ENCODE measurements around the gene SPATA18.
A peak's percentile ranks its signal among the peaks of the same experiment; 100 is the strongest.

The SPATA18 gene, protein sequence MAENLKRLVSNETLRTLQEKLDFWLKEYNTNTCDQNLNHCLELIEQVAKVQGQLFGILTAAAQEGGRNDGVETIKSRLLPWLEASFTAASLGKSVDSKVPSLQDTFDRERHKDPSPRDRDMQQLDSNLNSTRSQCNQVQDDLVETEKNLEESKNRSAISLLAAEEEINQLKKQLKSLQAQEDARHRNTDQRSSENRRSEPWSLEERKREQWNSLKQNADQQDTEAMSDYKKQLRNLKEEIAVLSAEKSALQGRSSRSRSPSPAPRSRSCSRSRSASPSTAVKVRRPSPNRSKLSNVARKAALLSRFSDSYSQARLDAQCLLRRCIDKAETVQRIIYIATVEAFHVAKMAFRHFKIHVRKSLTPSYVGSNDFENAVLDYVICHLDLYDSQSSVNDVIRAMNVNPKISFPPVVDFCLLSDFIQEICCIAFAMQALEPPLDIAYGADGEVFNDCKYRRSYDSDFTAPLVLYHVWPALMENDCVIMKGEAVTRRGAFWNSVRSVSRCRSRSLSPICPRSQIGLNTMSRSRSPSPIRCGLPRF

DNA sequence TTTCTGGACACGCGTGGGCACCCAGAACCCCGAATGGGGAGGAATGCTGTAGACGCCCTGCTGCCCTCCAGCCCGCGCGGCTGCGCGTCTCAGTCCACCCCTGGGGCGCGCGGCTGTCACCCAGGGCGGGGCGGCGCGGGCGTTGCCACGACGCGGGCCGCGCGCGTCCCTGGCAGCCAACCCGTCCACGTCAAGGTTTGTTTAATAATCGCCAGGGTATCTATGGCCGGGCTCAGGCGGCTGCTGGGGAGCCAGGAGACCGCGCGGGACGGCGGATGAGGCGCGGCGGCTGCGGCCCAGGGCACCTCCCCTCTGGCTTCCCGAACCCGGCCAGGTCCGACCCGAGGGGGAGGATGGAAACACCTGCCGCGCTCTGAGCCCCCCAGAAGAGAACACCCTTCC lies at the start of gene SPATA18:
TSS of gene SPATA18 (plus strand) at position 92 of the 402 bp plus-strand sequence. CDS start 401 bp downstream, outside the sequence.
- H3K4me1 Mint-ChIP-seq = peaks cover 15% of the 10 kb centered on the region
- H3K36me3 Mint-ChIP-seq = no peaks in the 10 kb centered on the region
- no peak within 1 kb of the TSS for H3K27ac Mint-ChIP-seq
- peak within 1 kb of the TSS; percentile 72 for H3K4me3 Mint-ChIP-seq
- CTCF ChIA-PET = no interaction called here
- DNase-seq = peak; percentile 20
- H3K27me3 Mint-ChIP-seq = peaks cover 73% of the 10 kb centered on the region
- H3K9me3 Mint-ChIP-seq = no peaks in the 10 kb centered on the region

DNA sequence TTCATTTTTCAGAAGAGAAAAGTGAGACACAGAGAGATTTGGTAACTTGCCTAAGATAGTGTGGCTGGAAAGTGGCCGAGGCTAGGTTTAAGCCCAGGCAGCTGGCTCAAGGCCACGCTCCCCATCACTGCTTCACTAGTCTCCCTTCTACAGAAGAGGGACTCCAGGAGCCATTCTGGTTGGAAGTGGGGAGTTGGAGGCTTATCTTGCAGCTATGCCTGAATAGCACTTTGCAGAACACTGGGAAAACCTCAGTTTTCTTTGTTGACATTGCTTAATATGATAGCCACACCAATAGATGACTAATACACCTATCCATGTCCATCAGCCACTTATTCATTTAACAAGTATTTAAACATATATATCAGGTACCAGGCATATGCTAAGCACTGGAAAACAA lies 49.5 kb upstream of the SPATA18 start:
- Mint-ChIP-seq H3K4me1 (no peaks in the 10 kb centered on the region), H3K36me3 (no peaks in the 10 kb centered on the region), H3K9me3 (no peaks in the 10 kb centered on the region), H3K27me3 (no peaks in the 10 kb centered on the region), H3K27ac (no peak overlapping the region), H3K4me3 (no peak overlapping the region)
- DNase-seq = no peak
- CTCF ChIA-PET = no interaction called here

DNA sequence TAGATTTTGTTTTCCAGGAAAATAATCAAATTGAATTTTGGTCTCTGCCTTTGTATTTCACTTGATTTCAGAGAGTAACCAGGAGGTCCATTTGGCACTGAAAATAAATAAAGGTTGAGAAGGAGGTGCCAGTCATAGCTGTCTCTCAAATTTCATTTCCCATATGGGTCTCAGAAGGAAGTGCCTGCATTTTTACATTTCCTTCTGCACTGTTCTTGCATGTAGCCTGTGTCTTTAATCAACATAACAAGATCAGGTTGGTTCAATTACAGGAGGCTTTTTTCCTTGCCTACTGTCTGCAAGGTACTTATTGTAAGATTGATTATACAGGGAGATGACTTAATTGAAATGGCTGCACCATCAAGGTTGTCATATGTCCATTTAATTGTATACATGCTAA lies 46.7 kb upstream of the SPATA18 start:
- no peaks in the 10 kb centered on the region for H3K36me3 Mint-ChIP-seq
- H3K27me3 Mint-ChIP-seq = no peaks in the 10 kb centered on the region
- H3K4me3 Mint-ChIP-seq = no peak overlapping the region
- H3K27ac Mint-ChIP-seq = no peak overlapping the region
- H3K9me3 Mint-ChIP-seq = no peaks in the 10 kb centered on the region
- no peak for DNase-seq
- no peaks in the 10 kb centered on the region for H3K4me1 Mint-ChIP-seq
- CTCF ChIA-PET = no interaction called here

DNA sequence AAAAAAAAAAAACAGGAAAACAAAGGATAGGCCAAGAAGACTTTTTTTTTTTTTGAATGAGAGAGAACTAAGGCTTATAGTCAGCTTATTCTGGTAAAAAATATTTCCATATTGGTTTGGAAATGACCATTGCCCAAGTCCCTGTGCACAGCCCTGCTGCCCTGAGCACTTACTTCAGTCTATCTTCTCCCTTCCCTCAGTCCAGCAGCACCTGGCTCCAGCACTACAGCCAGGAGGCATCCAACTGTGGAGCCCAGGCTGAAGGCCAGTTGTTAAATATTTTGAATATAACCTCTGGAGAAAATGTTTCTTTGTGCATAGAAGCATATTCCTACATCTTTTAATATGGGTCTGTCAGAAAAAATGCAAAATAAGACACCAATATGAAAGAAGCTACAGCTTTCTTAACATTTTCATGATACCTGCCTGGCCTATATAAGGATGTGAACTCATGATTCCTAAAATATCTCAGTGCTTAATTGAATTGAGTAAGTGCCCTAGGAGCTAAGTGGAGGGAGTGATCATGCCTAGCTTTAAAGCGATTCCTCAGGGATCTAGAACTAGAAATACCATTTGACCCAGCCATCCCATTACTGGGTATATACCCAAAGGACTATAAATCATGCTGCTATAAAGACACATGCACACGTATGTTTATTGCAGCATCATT lies 45.4 kb upstream of the SPATA18 start:
- CTCF ChIA-PET = no interaction called here
- no peaks in the 10 kb centered on the region for H3K36me3 Mint-ChIP-seq
- no peak overlapping the region for H3K4me3 Mint-ChIP-seq

DNA sequence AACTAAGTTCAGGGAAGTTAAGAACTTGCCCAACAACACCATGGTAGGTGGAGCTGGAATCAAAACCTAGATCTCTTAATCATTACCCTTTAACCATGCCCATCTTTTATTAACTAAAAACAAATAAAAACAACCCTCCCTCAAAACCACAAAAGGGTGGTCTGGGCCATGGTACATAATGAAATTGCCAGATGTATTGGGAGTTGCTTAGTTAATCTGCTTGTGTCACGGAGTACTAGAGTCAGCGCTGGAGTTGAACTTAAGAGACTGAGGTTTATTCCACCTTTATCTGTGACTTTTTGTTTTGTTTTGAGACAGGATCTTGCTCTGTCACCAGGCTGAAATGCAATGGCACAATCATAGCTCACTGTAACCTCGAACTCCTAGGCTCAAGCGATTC lies 44.2 kb upstream of the SPATA18 start:
- no peak overlapping the region for H3K27ac Mint-ChIP-seq
- H3K36me3 Mint-ChIP-seq = no peaks in the 10 kb centered on the region
- CTCF ChIA-PET = no interaction called here
- no peak overlapping the region for H3K4me3 Mint-ChIP-seq
- DNase-seq = no peak
- no peaks in the 10 kb centered on the region for H3K4me1 Mint-ChIP-seq
- no peaks in the 10 kb centered on the region for H3K9me3 Mint-ChIP-seq
- no peaks in the 10 kb centered on the region for H3K27me3 Mint-ChIP-seq

More for the DNA sequence above, 45.4 kb upstream of the SPATA18 start:
- no peaks in the 10 kb centered on the region for H3K4me1 Mint-ChIP-seq
- no peaks in the 10 kb centered on the region for H3K27me3 Mint-ChIP-seq
- DNase-seq = no peak
- no peaks in the 10 kb centered on the region for H3K9me3 Mint-ChIP-seq
- H3K27ac Mint-ChIP-seq = no peak overlapping the region

DNA sequence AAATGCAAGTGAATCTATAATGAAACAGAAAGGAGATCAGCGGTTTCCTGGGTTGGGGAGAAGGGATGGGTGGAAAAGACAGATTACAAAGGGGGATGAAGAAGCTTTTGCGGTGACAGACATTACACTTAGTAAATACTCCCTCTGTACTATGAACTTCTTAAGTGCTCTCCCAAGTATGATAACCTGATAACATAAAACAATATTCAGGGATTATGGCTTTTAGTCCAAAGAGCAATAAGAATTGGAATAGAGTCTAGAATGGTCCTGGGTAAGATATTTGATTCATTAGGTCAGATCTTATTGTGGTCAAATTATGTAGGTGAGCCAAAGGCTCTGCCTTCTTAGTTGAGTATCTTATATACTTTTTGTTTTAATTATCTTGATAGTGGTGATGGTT lies 40.1 kb upstream of the SPATA18 start:
- CTCF ChIA-PET = no interaction called here
- H3K27ac Mint-ChIP-seq = no peak overlapping the region
- no peaks in the 10 kb centered on the region for H3K27me3 Mint-ChIP-seq
- no peaks in the 10 kb centered on the region for H3K36me3 Mint-ChIP-seq
- H3K4me3 Mint-ChIP-seq = no peak overlapping the region
- no peak for DNase-seq
- no peaks in the 10 kb centered on the region for H3K4me1 Mint-ChIP-seq
- H3K9me3 Mint-ChIP-seq = no peaks in the 10 kb centered on the region

DNA sequence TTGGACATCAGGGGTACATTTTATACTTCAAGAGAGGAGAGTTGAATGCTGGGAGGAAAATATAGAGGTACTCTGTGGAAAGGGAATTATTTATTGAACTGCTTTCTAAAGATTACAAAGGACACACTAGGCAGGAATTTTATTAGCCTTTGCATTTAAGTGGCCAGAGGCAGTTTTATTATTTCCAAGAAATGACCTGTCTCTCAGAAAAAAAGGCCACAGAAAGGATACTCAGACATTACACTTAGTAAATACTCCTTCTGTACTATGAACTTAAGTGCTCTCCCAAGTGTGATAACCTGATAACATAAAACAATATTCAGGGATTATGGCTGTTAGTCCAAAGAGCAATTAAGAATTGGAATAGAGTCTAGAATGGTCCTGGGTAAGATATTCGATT lies 38.5 kb upstream of the SPATA18 start:
- H3K27me3 Mint-ChIP-seq = no peaks in the 10 kb centered on the region
- H3K4me3 Mint-ChIP-seq = no peak overlapping the region
- no peaks in the 10 kb centered on the region for H3K9me3 Mint-ChIP-seq
- H3K27ac Mint-ChIP-seq = no peak overlapping the region
- H3K4me1 Mint-ChIP-seq = no peaks in the 10 kb centered on the region
- CTCF ChIA-PET = no interaction called here
- H3K36me3 Mint-ChIP-seq = no peaks in the 10 kb centered on the region
- no peak for DNase-seq

DNA sequence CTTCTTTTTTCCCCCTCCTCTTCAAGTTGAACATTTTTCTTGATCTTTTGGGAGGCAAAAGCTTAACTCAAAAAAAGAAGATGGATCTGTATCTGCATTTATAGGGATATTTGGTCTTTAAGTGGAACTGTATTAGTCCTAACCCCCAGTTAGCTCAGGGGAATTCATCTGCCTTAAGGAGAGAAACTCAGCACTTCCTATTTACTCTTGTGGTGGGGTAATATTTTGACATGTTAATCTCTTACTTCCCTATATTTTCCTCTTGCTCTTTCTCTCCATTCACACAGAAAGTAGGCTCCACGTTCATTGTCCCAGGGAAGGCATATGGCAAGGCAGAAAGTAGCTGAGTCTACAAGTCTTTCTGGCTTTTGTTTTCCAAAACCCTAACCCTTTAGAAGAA lies 36.2 kb upstream of the SPATA18 start:
- no peak overlapping the region for H3K4me3 Mint-ChIP-seq
- no peaks in the 10 kb centered on the region for H3K27me3 Mint-ChIP-seq
- CTCF ChIA-PET = no interaction called here
- no peak overlapping the region for H3K27ac Mint-ChIP-seq
- DNase-seq = no peak
- no peaks in the 10 kb centered on the region for H3K36me3 Mint-ChIP-seq
- no peaks in the 10 kb centered on the region for H3K9me3 Mint-ChIP-seq
- H3K4me1 Mint-ChIP-seq = peaks cover 4% of the 10 kb centered on the region

DNA sequence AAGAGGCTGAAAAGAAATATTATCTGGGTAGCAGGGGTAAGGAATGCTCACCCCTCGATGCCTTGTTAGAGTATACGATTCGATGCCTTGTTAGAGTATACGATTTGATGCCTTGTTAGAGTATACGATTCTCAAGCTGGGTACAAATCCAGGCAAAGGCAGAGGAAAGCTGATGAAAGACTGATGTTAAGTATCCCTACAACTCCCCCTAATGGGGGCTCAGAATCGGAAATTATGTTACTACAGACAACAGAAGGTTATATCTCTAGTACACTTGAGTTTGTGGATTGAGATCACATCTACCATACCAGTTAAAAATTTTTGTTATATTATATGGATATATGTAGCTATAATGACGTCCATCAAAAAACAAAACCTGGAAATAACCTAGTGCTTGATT lies 35.7 kb upstream of the SPATA18 start:
- Mint-ChIP-seq H3K36me3 (no peaks in the 10 kb centered on the region), H3K9me3 (no peaks in the 10 kb centered on the region), H3K4me3 (no peak overlapping the region), H3K27me3 (no peaks in the 10 kb centered on the region), H3K27ac (no peak overlapping the region), H3K4me1 (peaks cover 6% of the 10 kb centered on the region)
- DNase-seq = no peak
- CTCF ChIA-PET = no interaction called here

DNA sequence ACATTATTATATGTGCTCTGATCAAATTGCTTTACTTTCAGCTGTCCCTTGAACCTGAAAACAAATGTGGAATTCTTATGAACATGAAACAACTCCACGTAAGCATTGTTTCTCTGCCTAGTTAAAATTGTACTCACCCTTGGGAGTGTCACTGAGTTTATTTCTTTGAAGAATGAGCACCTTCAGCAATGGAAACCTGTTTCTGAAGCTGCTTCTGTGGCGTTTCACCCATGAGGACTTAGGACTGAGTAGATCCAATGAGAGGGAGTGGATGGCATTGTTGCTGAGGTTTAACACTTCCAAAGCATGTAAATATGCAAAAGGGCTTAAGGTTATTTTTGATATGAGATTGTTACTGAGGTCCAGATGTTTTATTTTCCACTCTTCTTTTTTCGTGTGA lies 34.1 kb upstream of the SPATA18 start:
- Mint-ChIP-seq H3K4me3 (no peak overlapping the region), H3K9me3 (no peaks in the 10 kb centered on the region), H3K36me3 (no peaks in the 10 kb centered on the region), H3K27me3 (no peaks in the 10 kb centered on the region), H3K4me1 (peaks cover 6% of the 10 kb centered on the region), H3K27ac (no peak overlapping the region)
- DNase-seq = no peak
- CTCF ChIA-PET = no interaction called here

DNA sequence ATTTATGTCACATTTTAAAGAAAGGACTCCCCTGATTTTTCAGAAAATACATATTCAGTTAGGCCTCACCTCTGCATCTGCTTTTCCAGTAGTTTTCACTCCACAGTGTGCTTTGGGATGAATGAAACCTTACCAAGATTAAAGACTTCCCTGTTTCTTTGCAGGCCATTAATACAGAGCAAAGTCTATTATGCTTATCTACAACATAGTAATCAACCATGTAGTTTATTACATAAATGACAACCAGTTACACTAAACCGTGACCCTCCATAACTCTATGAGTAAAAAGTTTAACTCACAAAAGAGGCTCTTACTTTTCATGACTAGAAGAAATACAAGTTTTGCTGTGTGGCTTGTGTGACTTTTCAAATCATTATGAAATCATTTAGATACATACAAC lies 33.3 kb upstream of the SPATA18 start:
- H3K4me3 Mint-ChIP-seq = no peak overlapping the region
- H3K4me1 Mint-ChIP-seq = peaks cover 6% of the 10 kb centered on the region

DNA sequence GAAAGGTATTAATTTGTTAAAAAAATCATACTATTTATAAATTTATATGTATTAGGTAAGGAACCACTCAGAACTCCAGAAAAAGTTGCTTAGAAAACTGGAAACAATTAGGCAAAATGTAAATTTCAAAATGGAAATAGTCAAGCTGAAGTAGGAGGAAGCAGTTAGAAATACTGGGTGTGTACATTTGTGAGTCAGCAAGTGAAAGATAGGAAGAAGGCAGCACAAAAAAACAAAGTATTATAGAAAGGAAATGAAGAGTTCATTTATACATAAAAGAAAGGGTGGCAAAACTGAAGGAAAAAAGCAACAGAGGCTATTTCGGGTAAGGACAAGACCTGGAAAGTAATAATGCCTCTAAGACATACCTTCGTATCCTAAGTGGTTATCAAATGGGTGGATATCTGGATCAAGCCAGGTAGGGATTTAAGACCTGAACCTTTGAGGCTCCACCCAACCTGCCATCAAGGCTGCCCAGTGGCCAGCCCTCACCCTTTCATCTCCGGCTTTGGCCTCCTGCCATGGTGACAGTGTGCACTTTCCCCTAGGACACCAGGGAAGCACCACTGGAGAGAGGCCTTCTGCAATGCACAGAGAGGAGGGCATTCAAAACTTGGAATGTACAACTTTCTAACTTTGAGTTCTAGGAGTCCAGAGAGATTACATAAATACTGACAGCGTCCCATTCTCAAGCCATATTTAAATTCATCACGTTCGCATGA lies 31.0 kb upstream of the SPATA18 start, which contains the start of gene LRRC66:
TSS of gene LRRC66 (minus strand) at position 428 of the 722 bp plus-strand sequence. CDS start 2,750 bp downstream, outside the sequence.
- Mint-ChIP-seq H3K27me3 (no peaks in the 10 kb centered on the region), H3K4me1 (peaks cover 6% of the 10 kb centered on the region), H3K4me3 (no peak within 1 kb of the TSS), H3K36me3 (no peaks in the 10 kb centered on the region), H3K9me3 (no peaks in the 10 kb centered on the region), H3K27ac (peak within 1 kb of the TSS; percentile 65)
- no peak for DNase-seq
- CTCF ChIA-PET = interaction anchor here (0.8 to 1.0 kb wide), 2 partner anchors 125 to 526 kb away, joined by 3 read pairs; no protein-coding TSS in a partner anchor

More for the DNA sequence above, 33.3 kb upstream of the SPATA18 start:
- DNase-seq = no peak
- CTCF ChIA-PET = no interaction called here
- H3K36me3 Mint-ChIP-seq = no peaks in the 10 kb centered on the region
- no peak overlapping the region for H3K27ac Mint-ChIP-seq
- no peaks in the 10 kb centered on the region for H3K27me3 Mint-ChIP-seq
- H3K9me3 Mint-ChIP-seq = no peaks in the 10 kb centered on the region

DNA sequence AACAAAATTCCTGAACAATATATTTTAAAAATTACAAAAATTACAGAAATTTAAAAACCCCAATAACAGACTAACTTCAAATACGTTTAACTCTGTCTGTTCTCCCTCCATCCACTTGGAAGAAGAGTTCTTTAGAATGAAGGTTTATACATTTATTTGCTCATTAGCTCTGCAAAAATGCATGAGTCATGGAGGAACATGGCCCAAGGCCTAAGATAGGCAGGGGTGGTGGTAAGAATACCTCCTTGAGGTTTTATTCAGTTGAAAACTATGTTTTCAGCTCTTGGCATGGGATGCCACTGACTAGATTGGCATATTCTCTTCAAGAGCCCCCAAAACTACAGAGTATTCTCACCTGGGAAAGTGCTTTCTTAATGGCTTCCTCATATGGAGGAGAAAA lies 22.1 kb upstream of the SPATA18 start:
- no peak overlapping the region for H3K4me3 Mint-ChIP-seq
- no peaks in the 10 kb centered on the region for H3K9me3 Mint-ChIP-seq
- H3K27ac Mint-ChIP-seq = no peak overlapping the region
- no peak for DNase-seq
- H3K36me3 Mint-ChIP-seq = peaks cover 12% of the 10 kb centered on the region
- no peaks in the 10 kb centered on the region for H3K4me1 Mint-ChIP-seq
- no peaks in the 10 kb centered on the region for H3K27me3 Mint-ChIP-seq
- CTCF ChIA-PET = interaction anchor here (1.1 kb wide), 1 partner anchor 197 kb away, joined by 3 read pairs; no protein-coding TSS in a partner anchor

DNA sequence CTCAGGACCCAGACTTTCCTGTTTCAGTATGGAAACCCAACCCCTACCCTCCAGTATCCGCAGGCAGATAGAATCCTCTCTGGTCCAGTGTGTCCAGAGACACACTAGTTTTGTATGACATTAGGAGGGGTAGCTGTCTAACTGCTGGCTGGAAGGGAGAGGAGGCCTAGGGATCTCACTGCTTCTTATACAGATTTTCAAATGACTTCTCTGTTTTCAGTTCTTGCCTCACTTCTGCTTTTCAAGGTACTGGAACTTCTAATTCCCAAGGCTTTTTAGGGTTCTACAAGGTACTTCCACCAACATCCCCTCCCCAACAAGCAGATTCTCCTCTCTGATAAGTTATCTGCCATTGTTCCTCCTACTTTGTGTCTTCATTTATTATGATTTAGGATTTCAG lies 19.1 kb upstream of the SPATA18 start:
- Mint-ChIP-seq H3K4me1 (peaks cover 17% of the 10 kb centered on the region), H3K9me3 (no peaks in the 10 kb centered on the region)
- CTCF ChIA-PET = no interaction called here

More for the DNA sequence above, 19.1 kb upstream of the SPATA18 start:
- Mint-ChIP-seq H3K36me3 (peaks cover 12% of the 10 kb centered on the region), H3K4me3 (no peak overlapping the region), H3K27ac (no peak overlapping the region), H3K27me3 (no peaks in the 10 kb centered on the region)
- no peak for DNase-seq

Measured in activated naive CD4-positive, alpha-beta T cell treated with anti-CD3 and anti-CD28 coated beads, Interleukin-2, amount 10 ng/mL, durations not matched to agents 7 days and 5 days (primary cell).